GM23338 (cell line): ENCODE measurements around the gene OTUD3. TPM values are rescaled to one million over a fixed set of nuclear protein-coding genes. Genes with fewer than 3 reads are reported as not detected.

ENCODE experiments used
- ATAC-seq: fragments of 200-7000 bp; cut with Tn5 transposase; 3 replicates; pipeline ENCODE4 v1.9.1; 2020
- DNase-seq: peaks from one replicate; pipeline ENCODE4 v3.0.0-alpha.2; 2015; ENCODE audit warnings: low spot score
- H2AFZ ChIP-seq: fragments of 200-600 bp; sonication (generic); 2 replicates; pipeline ENCODE4 v1.8.0; 2016; ENCODE audit warnings: antibody characterized with exemption, mild to moderate bottlenecking, moderate library complexity
- H3F3A ChIP-seq: fragments of 200-600 bp; sonication (generic); replicated peaks from 2 replicates; pipeline ENCODE4 v1.8.0; 2017; ENCODE audit warnings: antibody characterized with exemption, mixed run types, low read depth
- H3K27ac ChIP-seq: fragments of 200-600 bp; sonication (generic); 2 replicates; pipeline ENCODE4 v1.6.1; 2016; ENCODE audit warnings: low read depth
- H3K27me3 ChIP-seq: fragments of 200-600 bp; sonication (generic); 2 replicates; pipeline ENCODE4 v1.8.0; 2016; ENCODE audit warnings: mild to moderate bottlenecking, mixed run types, moderate library complexity; ENCODE audit not compliant: insufficient read depth
- H3K36me3 ChIP-seq: fragments of 200-600 bp; sonication (generic); 2 replicates; pipeline ENCODE4 v1.8.0; 2016; ENCODE audit warnings: mild to moderate bottlenecking; ENCODE audit not compliant: insufficient read depth
- H3K4me1 ChIP-seq: fragments of 200-600 bp; sonication (generic); 2 replicates; pipeline ENCODE4 v1.8.0; 2016; ENCODE audit warnings: mild to moderate bottlenecking, moderate library complexity; ENCODE audit not compliant: insufficient read depth
- H3K4me2 ChIP-seq: fragments of 200-600 bp; sonication (generic); 2 replicates; pipeline ENCODE4 v1.7.1; 2017; ENCODE audit warnings: mixed run types
- H3K4me3 ChIP-seq: fragments of 200-600 bp; sonication (generic); 2 replicates; pipeline ENCODE4 v1.6.1; 2016; ENCODE audit warnings: mixed run types
- H3K79me2 ChIP-seq: fragments of 200-600 bp; sonication (generic); replicated peaks from 2 replicates; pipeline ENCODE4 v1.8.0; 2017; ENCODE audit warnings: mild to moderate bottlenecking; ENCODE audit not compliant: insufficient read depth
- H3K9me2 ChIP-seq: fragments of 200-600 bp; sonication (generic); 2 replicates; pipeline ENCODE4 v1.8.0; 2017; ENCODE audit not compliant: insufficient read depth
- H4K20me1 ChIP-seq: fragments of 200-600 bp; sonication (generic); replicated peaks from 2 replicates; pipeline ENCODE4 v1.8.0; 2017; ENCODE audit warnings: mild to moderate bottlenecking; ENCODE audit not compliant: insufficient read depth
- H3K27ac Mint-ChIP-seq: 2 replicates; pipeline ENCODE4 v1.8.0; 2020; ENCODE audit warnings: inconsistent platforms, mild to moderate bottlenecking, moderate library complexity, mixed read lengths
- H3K27me3 Mint-ChIP-seq: 3 replicates; pipeline ENCODE4 v1.8.0; 2022; ENCODE audit warnings: low read depth, mild to moderate bottlenecking, moderate library complexity, mixed read lengths, inconsistent platforms; ENCODE audit not compliant: insufficient read depth, poor library complexity
- H3K36me3 Mint-ChIP-seq: 3 replicates; pipeline ENCODE4 v1.8.0; 2021; ENCODE audit warnings: low read depth, mild to moderate bottlenecking, inconsistent platforms, moderate library complexity, mixed read lengths
- H3K4me1 Mint-ChIP-seq: 3 replicates; pipeline ENCODE4 v1.8.0; 2020; ENCODE audit warnings: mild to moderate bottlenecking, inconsistent platforms, mixed read lengths
- H3K4me3 Mint-ChIP-seq: 3 replicates; pipeline ENCODE4 v1.8.0; 2021; ENCODE audit warnings: moderate library complexity, mild to moderate bottlenecking, inconsistent platforms, mixed read lengths
- H3K9me3 Mint-ChIP-seq: 3 replicates; pipeline ENCODE4 v1.8.0; 2020; ENCODE audit warnings: moderate library complexity, mild to moderate bottlenecking, inconsistent platforms, mixed read lengths
- CREB1 ChIP-seq: fragments of 250-450 bp; sonication (Bioruptor Pico); IDR thresholded peaks from 2 replicates; pipeline ENCODE4 v1.5.0; 2020; ENCODE audit warnings: low read depth, mild to moderate bottlenecking, moderate library complexity
- EZH2 ChIP-seq: fragments of 200-600 bp; sonication (generic); IDR thresholded peaks from one replicate; pipeline ENCODE4 v1.8.0; 2017; ENCODE audit warnings: antibody characterized with exemption, mild to moderate bottlenecking, low read depth; ENCODE audit not compliant: unreplicated experiment
- EZH2phosphoT487 ChIP-seq: fragments of 200-600 bp; sonication (generic); IDR thresholded peaks from one replicate; pipeline ENCODE4 v1.8.1; 2018; ENCODE audit warnings: antibody characterized with exemption; ENCODE audit not compliant: unreplicated experiment
- JUNB ChIP-seq: IDR thresholded peaks from one replicate; pipeline ENCODE4 v1.6.1; 2016; ENCODE audit warnings: antibody characterized with exemption; ENCODE audit not compliant: unreplicated experiment
- STAT1 ChIP-seq: IDR thresholded peaks from one replicate; pipeline ENCODE4 v1.6.1; 2016; ENCODE audit warnings: antibody characterized with exemption; ENCODE audit not compliant: unreplicated experiment
- ZNF114 ChIP-seq: fragments of 250-450 bp; sonication (Bioruptor Pico); IDR thresholded peaks from 2 replicates; pipeline ENCODE4 v1.5.0; 2020; ENCODE audit warnings: mild to moderate bottlenecking, moderate library complexity
- ZNF331 ChIP-seq: fragments of 250-450 bp; sonication (Bioruptor Pico); IDR thresholded peaks from 2 replicates; pipeline ENCODE4 v1.5.0; 2020; ENCODE audit warnings: low read depth, mild to moderate bottlenecking, moderate library complexity
- polyA plus RNA-seq: library from polyadenylated mRNA; unstranded; fragments of >200 nt; fragmentation: Nextera tagmentation; extraction: Ambion mirVana; gene quantifications from 2 replicates; pipeline ENCODE4 v1.2.1, GENCODE V29; 2016
- total RNA-seq: library from RNA; depleted of rRNA; stranded (reverse); fragments of >200 nt; shearing (Covaris generic); gene quantifications from 2 replicates; pipeline ENCODE4 v1.2.3, GENCODE V29; 2014
- TF ChIP-seq, protein P1 (sequence below): IDR thresholded peaks from one replicate; pipeline ENCODE4 v1.6.1; 2018; ENCODE audit warnings: antibody characterized with exemption; ENCODE audit not compliant: unreplicated experiment
- TF ChIP-seq, protein P2 (sequence below): fragments of 250-450 bp; sonication (Bioruptor Pico); IDR thresholded peaks from 2 replicates; pipeline ENCODE4 v1.5.0; 2020; ENCODE audit warnings: mild to moderate bottlenecking, moderate library complexity

Gene OTUD3
- total and polyA plus RNA-seq, 2 experiments from 2014 or later, result 3.0 to 12.9 TPM

DNA sequence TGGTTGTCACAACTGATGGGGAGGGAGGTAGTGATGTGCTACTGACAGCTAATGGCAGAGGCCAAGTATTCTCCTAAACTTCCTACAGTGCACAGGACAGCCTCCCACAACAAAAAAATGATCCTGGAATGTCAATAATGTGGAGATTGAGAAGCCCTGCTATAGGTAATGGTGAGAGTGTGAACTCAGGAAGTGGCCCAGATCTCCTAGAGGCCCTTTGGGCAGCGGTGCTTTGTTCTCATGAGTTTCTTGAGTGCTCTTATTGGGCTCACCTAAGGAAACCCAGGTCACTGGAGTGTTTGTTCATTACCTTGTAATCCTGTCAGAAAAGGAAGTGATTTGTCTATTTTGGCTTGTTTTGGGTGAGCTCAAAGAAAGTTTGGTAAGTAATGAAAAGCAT, 5.9 kb downstream of the OTUD3 start (continued):
- no peak for TF ChIP-seq ZNF331
- TF ChIP-seq, protein P1, sequence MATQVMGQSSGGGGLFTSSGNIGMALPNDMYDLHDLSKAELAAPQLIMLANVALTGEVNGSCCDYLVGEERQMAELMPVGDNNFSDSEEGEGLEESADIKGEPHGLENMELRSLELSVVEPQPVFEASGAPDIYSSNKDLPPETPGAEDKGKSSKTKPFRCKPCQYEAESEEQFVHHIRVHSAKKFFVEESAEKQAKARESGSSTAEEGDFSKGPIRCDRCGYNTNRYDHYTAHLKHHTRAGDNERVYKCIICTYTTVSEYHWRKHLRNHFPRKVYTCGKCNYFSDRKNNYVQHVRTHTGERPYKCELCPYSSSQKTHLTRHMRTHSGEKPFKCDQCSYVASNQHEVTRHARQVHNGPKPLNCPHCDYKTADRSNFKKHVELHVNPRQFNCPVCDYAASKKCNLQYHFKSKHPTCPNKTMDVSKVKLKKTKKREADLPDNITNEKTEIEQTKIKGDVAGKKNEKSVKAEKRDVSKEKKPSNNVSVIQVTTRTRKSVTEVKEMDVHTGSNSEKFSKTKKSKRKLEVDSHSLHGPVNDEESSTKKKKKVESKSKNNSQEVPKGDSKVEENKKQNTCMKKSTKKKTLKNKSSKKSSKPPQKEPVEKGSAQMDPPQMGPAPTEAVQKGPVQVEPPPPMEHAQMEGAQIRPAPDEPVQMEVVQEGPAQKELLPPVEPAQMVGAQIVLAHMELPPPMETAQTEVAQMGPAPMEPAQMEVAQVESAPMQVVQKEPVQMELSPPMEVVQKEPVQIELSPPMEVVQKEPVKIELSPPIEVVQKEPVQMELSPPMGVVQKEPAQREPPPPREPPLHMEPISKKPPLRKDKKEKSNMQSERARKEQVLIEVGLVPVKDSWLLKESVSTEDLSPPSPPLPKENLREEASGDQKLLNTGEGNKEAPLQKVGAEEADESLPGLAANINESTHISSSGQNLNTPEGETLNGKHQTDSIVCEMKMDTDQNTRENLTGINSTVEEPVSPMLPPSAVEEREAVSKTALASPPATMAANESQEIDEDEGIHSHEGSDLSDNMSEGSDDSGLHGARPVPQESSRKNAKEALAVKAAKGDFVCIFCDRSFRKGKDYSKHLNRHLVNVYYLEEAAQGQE, result no peak
- no peak for TF ChIP-seq EZH2phosphoT487
- TF ChIP-seq CREB1 (CRISPR knock-in tag), result no peak
- TF ChIP-seq STAT1, result no peak
- no peak for TF ChIP-seq JUNB

DNA sequence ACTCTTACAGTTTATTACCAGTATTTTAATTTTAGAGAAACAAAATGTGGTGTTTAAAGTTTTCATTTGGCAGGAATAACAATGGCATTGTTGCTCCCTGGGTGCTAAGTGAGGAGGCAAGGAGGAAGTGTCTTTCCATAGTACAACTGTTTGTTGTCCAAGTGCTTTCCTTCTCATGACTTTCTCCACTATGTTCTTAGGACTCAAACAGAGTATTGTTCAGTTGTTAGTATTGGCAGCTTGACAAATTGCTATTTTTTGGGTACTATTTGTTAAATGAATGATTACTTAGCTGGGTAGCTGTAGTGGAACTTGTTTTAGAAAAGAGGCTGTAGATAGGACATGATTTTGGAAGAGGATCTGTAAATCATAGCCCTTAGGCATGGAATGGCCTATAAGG, 7.5 kb downstream of the OTUD3 start:
- Histone ChIP-seq H3K9me2 (no peaks in the 10 kb centered on the region), H3K36me3 (peaks cover 7% of the 10 kb centered on the region), H4K20me1 (peaks cover 41% of the 10 kb centered on the region), H3K4me3 (no peak overlapping the region), H3K27ac (no peak overlapping the region), H3F3A (no peaks in the 10 kb centered on the region), H3K79me2 (peaks cover 82% of the 10 kb centered on the region), H3K4me1 (no peaks in the 10 kb centered on the region), H3K27me3 (no peaks in the 10 kb centered on the region), H2AFZ (no peak overlapping the region), H3K4me2 (no peak overlapping the region)
- Mint-ChIP-seq H3K27ac (no peak overlapping the region), H3K36me3 (peaks cover 35% of the 10 kb centered on the region), H3K27me3 (no peaks in the 10 kb centered on the region), H3K4me3 (no peak overlapping the region), H3K4me1 (peaks cover 6% of the 10 kb centered on the region; the same call in 2 of the 3 replicates), H3K9me3 (no peaks in the 10 kb centered on the region)
- ATAC-seq (no peak), DNase-seq (no peak)
- TF ChIP-seq CREB1 (CRISPR knock-in tag) (no peak), ZNF114 (CRISPR knock-in tag) (no peak), JUNB (no peak), EZH2 (no peak), STAT1 (no peak), ZNF331 (no peak)
- TF ChIP-seq, protein P2, sequence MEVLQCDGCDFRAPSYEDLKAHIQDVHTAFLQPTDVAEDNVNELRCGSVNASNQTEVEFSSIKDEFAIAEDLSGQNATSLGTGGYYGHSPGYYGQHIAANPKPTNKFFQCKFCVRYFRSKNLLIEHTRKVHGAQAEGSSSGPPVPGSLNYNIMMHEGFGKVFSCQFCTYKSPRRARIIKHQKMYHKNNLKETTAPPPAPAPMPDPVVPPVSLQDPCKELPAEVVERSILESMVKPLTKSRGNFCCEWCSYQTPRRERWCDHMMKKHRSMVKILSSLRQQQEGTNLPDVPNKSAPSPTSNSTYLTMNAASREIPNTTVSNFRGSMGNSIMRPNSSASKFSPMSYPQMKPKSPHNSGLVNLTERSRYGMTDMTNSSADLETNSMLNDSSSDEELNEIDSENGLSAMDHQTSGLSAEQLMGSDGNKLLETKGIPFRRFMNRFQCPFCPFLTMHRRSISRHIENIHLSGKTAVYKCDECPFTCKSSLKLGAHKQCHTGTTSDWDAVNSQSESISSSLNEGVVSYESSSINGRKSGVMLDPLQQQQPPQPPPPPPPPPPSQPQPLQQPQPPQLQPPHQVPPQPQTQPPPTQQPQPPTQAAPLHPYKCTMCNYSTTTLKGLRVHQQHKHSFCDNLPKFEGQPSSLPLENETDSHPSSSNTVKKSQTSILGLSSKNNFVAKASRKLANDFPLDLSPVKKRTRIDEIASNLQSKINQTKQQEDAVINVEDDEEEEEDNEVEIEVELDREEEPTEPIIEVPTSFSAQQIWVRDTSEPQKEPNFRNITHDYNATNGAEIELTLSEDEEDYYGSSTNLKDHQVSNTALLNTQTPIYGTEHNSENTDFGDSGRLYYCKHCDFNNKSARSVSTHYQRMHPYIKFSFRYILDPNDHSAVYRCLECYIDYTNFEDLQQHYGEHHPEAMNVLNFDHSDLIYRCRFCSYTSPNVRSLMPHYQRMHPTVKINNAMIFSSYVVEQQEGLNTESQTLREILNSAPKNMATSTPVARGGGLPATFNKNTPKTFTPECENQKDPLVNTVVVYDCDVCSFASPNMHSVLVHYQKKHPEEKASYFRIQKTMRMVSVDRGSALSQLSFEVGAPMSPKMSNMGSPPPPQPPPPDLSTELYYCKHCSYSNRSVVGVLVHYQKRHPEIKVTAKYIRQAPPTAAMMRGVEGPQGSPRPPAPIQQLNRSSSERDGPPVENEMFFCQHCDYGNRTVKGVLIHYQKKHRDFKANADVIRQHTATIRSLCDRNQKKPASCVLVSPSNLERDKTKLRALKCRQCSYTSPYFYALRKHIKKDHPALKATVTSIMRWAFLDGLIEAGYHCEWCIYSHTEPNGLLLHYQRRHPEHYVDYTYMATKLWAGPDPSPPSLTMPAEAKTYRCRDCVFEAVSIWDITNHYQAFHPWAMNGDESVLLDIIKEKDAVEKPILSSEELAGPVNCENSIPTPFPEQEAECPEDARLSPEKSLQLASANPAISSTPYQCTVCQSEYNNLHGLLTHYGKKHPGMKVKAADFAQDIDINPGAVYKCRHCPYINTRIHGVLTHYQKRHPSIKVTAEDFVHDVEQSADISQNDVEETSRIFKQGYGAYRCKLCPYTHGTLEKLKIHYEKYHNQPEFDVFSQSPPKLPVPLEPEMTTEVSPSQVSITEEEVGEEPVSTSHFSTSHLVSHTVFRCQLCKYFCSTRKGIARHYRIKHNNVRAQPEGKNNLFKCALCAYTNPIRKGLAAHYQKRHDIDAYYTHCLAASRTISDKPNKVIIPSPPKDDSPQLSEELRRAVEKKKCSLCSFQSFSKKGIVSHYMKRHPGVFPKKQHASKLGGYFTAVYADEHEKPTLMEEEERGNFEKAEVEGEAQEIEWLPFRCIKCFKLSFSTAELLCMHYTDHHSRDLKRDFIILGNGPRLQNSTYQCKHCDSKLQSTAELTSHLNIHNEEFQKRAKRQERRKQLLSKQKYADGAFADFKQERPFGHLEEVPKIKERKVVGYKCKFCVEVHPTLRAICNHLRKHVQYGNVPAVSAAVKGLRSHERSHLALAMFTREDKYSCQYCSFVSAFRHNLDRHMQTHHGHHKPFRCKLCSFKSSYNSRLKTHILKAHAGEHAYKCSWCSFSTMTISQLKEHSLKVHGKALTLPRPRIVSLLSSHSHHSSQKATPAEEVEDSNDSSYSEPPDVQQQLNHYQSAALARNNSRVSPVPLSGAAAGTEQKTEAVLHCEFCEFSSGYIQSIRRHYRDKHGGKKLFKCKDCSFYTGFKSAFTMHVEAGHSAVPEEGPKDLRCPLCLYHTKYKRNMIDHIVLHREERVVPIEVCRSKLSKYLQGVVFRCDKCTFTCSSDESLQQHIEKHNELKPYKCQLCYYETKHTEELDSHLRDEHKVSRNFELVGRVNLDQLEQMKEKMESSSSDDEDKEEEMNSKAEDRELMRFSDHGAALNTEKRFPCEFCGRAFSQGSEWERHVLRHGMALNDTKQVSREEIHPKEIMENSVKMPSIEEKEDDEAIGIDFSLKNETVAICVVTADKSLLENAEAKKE (CRISPR knock-in tag), result no peak
- TF ChIP-seq, protein P1, result no peak
